ENCODE results near the gene GGA1.

The GGA1 gene

DNA sequence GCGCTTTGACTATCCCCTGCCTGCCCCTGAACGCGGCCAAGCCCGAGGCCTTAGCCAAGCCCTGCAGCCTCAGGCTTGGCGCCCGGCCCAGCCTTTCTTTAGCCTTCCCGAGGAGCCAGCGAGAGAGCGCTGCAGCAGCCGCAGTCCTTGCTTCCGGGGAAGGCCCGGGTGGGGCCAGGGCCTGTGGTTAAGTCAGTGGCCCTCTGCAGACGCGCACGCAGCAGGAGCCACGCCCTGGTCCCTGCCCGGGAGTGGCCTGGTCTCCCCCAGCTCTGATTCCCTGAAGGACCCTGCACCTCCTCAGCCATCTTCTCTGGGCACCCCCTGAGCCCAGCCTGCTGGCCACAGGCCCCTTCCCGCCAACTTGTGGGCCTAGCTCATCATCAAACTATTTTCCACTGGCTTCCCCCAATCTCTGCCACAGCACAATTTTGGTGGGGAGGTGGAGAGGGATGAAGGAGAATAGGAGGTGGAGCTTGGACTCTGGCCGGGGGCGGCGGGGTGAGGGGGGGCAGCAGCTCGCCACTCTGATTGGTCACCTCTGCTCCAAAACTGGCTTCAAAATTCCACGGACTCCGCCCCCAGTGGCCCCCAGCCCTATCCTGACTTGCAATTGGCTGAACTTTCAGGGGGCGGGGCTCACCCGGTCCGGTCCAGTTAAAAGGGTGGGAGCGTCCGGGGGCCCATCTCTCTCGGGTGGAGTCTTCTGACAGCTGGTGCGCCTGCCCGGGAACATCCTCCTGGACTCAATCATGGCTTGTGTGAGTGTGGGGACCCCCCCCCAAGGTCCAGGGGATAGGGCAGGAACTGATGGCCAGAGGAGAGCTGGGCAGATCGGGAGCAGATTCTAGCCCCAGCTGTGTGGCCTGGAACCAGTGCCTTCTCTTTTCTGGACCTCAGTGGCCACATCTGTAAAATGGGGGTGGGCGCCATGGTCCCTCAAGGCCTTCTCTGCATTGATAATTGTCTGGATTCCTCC is 66.6 kb downstream of the GGA1 start, which contains the start of gene LGALS1:
LGALS1 (plus strand) TSS at position 686 of the 979 bp plus-strand sequence; CDS start at position 753, 67 bp downstream.
- no peak for DNase-seq (ENCODE audit: low read depth)

DNA sequence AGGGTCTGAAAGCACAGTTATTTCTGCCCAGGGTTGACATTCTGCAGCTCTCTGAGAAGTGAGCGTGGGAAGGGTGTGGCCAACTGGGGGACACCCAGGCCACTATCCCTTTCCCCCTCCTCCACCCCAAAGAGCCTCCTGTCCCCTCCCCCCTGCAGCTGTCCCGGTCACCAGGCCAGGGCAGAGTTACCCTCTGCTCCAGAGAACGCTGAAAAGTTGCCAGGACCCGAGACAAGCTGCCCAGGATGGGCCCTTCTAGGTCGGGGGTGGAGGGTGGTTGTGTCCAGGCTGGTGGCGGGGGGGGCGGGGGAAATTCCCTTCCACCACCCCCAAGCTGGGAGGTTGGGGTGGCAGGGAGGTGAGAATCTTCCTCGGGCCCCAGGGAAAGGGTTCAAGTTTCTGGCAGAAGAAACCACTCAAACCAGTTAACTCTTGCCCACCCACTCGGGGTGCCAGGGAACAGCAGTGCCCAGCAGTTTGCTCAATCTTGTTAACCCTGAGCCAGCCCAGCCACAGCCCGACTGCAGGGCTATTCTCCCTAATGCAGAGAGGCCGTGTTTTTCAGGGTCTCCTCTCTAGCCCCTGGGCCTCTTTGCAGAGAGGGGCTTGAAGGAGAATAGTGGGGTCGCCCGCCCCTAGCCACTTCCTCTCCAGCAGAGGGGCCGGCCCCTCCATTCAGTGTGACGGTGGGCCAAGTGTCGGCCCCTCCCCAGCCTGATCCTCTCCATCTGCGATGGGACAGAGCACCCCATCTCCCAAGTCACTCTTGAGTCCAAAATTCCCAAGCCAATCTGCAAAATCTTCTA is 67.5 kb downstream of the GGA1 start:
- no peak for DNase-seq (ENCODE audit: low read depth)

DNA sequence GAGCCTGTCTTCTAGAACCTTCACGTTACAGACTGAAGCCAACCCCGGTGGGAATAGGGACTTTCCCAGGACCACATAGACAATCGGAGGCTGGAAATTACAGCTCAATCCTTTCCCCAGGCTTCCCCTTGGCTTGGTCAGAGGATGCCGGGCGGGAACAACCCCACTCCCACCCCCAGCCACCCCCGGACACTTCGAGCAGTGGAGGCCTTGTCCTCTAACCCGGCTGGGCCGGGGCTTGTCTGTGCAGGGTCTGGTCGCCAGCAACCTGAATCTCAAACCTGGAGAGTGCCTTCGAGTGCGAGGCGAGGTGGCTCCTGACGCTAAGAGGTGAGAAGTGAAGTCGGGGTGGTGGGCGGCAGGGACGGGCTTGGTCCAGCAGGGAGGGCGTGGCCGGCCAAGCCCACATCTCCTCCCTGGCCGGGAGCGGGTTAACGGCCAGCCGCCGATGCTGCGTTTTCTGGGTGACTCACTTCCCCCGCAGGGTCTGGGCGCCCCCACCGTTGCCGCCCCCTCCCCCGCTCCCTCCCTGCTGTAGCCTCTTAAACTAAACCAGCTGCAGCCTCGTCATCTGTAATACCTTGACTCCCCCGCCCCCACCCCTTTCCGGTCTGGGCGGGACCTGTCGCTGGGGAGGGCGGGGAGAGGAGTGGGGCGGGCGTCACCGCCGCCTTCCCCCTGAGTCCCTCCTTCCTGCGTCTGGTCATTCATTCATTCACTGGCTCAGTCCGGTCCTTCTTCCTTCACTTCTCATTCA is 68.3 kb downstream of the GGA1 start:
- peak; percentile 90 for DNase-seq (ENCODE audit: low read depth)

DNA sequence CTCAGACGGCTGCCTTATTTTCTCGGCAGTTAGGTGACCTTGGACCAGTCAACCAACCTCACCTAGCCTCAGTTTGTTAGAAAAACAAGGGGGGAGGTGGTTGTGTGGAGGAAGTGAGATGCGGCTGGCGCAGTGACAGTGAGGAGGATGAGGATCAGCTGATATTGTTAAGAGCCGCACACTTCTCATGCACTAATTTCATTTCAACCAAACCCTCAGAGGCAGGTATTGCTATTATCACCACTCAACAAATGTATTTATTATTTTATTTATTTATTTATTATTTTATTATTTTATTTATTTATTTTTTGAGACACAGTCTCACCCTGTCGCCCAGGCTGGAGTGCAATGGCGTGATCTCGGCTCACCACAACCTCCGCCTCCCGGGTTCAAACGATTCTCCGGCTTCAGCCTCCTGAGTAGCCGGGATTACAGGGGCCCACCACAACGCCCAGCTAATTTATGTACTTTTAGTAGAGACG is 68.9 kb downstream of the GGA1 start:
- DNase-seq (ENCODE audit: low read depth) = no peak

DNA sequence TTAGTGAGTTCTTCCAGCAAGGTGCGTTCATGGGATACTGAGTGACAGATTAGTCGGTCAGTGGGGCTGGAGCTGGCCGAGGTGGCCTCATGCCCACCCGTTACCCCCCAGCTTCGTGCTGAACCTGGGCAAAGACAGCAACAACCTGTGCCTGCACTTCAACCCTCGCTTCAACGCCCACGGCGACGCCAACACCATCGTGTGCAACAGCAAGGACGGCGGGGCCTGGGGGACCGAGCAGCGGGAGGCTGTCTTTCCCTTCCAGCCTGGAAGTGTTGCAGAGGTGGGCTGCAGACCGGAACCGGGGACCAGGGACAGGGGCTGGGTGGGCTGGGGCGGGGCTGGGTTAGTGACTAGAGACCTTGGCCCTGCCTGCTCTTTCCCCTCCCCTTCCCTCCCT is 69.7 kb downstream of the GGA1 start:
- no peak for DNase-seq (ENCODE audit: low read depth)

DNA sequence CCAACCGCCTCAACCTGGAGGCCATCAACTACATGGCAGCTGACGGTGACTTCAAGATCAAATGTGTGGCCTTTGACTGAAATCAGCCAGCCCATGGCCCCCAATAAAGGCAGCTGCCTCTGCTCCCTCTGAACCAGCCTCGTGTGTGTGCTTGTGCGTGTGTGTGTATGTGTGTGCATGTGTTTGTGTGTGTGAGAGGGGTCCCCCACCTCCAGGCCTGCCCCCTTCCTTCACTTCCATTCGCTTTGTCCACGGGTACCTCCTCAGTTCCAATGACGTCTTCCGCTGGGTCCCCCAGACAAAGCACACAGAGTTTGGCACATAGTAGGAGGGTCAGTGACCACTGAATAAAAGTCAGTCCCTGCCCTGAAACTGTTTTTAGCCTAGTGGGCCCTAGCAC is 71.0 kb downstream of the GGA1 start:
- no peak for DNase-seq (ENCODE audit: low read depth)

DNA sequence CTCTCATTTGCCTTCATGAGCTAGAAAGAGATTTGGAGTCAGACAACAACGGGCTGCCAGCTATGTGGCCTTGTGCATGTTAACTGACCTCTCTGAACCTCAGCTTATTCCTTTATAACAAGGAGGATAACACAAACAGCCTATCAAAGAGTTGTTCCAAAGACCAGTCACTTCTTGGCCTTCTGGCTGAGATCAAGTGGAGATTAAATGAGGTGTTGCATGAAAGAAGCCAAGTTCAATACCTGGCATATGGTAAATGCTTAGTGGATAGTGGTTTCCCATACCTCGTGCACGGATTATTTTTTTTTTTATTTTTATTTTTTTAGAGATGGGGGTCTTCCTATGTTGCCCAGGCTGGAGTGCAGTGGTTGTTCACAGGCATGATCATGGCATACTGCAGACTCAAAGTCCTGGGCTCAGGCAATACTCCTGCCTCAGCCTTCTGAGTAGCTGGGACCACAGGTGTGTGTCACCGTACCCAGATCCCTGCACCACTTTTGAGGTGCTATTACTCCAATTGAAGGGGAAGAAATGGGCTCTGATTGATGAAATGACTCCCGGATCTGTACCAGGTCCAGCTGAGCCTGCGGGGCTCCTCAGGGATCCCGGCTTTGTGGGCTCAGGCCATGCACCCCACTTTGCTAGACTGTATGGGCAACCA is 71.7 kb downstream of the GGA1 start:
- no peak for DNase-seq (ENCODE audit: low read depth)

DNA sequence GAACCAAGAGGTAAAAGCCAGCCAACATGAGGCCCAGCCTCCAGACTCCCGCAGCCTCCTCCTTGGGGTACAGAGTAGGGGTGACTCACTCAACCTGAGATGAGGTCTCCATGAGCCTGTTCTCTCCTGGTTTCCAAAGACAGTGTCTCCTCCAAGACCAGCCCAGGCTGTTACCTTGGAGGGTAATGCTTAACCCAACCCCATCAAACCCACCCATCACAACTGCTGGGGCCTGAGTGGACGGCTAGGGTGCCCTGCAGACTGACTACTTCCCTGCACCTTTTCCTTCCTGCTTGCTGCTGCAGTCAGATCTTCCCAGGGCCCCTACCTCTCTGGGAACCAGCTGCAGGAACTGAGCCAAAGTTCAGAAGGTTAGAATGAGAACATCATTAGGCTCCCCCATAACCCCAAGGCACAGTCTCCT is 72.4 kb downstream of the GGA1 start:
- DNase-seq (ENCODE audit: low read depth) = no peak

DNA sequence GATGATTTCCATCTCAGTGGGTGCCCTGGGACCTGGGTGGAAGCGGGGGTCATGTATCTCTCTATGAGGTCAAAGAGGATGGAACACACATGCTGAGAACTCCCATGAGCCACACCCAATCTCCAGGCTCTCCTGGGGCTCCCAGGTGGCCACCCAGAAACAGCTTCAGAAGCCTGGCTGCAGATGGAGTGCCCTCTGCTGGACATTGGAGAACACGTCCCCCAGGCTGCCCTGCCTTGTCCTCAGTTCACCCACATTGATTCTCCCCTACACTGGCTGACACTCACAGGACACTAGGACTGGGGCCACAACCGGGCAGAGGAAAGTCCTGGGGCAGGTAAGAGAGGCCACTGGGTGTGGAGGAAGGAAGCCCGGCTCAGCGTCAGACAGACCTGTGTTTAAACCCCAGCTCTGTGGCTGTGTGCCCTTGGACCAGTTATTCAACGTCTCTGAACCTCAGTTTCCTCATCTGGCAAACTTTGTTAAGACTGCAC is 73.0 kb downstream of the GGA1 start:
- DNase-seq (ENCODE audit: low read depth) = peak; percentile 69

Data from activated T-cell treated with anti-CD3 and anti-CD28 coated beads for 24 hours (primary cell).